HPDE6-E6E7 (cell line): Measurements from ENCODE around the gene ZWILCH.
"Not testable (repeated sequence)": the region's sequence is repeated elsewhere in the genome, so short reads cannot be mapped to it uniquely, and the experiment has no call there.

ENCODE experiments used
- DNase-seq: peaks from one replicate; pipeline ENCODE4 v3.0.0; 2011; ENCODE audit warnings: missing footprints; ENCODE audit errors: extremely low spot score

Gene ZWILCH

DNA sequence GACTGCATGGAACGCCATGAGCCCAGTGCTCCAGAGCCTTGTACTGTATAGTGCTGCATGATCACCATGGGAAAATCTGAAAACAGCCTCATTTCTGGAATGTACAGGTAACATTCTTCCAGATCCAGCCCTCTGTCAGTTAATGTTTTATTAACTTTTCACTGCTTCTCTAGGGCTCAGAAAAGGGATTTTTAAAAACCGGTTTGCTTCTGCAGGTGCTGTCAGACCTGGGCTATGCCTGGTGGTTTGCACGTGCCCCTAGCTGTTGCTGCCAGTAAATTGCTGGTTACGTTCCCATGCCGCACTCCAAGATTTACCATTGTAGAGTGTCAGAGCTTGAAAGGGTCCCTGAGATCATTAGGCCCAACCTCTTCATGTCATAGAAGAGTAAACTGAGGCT is 16.6 kb upstream of the ZWILCH start:
- no peak for DNase-seq

DNA sequence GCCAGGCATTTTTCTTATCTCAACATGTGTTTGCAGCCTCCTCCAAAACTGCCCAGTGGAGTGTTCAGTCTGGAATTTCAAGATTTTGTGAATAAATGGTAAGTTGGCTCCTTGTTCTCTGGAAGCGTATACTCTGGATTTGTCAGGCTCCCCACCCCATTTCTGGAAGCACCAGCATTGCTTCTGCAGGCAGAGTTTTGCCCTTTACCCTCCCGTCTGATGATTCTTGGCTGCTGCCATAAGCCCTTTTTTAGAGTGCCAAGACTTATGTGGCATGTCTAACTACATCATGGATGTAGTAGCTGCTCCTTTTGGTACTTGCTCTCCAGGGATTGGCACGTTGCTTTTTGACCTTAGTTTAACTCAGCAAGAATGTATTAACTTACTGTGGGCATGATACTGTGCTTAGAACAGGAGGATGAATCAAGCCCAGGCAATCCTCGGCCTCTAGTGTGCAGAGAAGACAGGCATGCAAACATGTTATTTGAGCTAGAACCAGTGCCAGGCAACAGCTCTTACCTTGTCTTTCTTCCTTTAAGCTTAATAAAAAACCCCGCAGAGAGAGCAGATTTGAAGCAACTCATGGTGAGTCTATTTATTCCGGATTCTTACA is 15.8 kb upstream of the ZWILCH start:
- DNase-seq = no peak

- DNase-seq = no peak
Measured at GRCh38 chr15:66491846-66492245, 13.3 kb upstream of the ZWILCH start.

- DNase-seq = no peak
Measured at GRCh38 chr15:66494262-66494661, 10.9 kb upstream of the ZWILCH start.

- DNase-seq = no peak
Measured at GRCh38 chr15:66496951-66497501, 8.1 kb upstream of the ZWILCH start.

DNA sequence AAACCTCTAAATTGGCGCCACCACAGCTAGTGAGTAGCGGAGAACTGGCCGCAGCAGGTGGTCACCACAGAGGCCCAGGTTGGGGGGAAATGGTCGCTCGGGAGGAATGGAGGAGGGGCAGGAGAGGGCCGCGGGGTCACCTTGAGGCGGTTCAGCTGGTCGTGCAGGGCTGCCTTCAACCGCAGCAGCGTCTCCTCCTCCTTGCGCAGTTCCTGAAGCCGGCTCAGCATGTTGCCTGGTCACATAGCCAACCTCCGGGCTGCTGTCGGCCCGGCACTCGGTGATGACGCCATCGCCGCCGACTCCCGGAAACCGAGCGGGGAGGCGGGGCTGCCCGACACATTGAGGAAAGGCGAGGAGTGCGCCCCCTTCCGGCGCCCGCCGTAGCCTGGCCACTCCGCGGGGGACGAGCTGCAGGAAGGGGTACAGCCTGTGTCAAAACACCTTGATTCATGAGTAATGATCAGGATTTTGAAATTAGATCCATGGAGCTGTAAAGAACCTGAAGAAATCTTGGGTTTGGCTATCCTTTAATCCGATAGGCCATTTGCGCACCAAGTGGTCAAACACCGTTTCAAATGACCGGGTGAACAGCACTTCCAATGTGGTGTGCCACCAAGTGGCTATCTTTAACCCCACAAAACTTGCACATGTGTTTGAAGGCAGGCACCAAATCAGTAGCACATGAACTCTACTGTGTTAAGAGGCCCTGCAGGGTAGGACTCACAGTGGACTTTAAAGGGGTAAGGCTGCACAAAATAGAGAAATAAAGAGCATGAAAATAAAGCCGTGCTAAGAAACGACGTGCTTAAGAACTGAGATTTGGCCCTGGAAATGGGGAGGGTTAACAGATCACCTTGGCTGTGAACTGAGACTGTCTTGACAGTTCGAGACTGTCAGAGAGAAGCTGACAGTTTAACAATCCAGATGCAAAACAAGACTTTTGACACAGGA is 7.3 kb upstream of the ZWILCH start, which contains the start of gene SNAPC5:
Gene SNAPC5 (minus strand): TSS at position 261 of the 954 bp plus-strand sequence. CDS start 31 bp downstream, at position 230.
- DNase-seq = peak; percentile 86

DNA sequence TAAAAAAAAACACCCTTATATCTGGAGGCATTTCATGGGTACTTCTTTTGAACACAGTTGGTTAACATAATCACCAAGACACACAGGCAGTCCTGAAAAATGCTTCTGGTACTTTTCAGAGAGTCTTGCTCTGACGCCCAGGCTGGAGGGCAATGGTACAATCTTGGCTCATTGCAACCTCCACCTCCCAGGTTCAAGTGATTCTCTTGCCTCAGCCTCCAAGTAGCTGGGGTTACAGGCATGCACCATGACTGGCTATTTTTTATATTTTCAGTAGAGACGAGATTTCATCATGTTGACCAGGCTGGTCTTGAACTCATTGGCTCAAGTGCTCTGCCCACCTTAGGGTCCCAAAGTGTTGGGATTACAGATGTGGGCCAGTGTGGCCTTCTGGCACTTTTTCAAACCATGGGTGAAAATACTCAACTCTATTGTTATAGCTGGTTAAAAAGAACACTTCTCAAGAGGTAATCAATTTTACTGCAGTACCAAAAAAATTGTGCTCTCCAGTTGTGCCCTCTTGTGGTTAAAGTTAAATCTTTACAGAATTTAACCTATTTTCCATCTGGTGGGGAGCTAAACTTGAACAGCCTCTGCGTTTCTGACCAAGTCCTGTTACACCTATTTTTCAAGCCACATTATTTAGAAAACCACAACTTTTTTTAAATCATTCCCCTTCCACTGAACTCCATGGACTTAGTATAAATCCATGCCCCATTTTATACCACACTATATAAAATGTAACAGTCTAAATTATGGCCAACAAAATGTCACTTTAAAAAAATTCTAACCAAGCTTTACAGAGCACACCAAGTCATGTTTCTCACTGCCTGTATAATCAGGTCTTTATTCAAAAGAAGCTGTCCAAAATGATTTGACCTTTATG is 6.4 kb upstream of the ZWILCH start:
- no peak for DNase-seq

DNA sequence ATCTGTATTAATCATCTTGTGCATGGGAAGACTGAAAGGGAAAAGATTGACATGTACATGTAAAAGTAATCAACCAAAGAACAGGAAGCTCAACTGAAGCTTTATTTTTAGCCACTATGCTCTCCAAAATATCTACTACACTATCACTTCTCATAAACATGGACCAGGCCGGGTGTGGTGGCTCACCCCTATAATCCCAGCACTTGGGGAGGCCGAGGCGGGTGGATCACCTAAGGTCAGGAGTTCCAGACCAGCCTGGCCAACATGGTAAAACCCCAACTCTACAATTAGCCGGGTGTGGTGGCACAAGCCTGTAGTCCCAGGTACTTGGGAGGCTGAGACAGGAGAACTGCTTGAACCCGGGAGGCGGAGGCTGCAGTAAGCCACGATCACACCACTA is 4.8 kb upstream of the ZWILCH start:
- DNase-seq = not testable (repeated sequence)

DNA sequence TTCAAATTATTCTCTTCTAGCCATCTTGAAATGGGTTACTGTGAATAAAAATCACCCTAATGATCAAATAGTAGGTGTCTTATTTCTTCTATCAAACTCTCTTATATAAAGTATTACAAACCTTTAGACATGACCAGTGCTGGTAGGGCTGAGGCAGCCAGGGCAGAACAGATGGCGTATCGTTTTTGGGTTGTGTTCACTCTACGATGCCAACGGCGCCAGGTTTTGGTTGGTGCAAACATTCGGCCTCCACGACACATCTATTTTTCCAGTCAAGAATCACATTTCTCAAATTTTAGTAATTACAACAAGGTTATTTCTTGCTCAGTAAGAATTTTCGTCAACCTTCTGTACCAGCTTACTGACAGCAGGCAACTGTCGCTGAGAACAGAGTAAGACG is 2.6 kb upstream of the ZWILCH start:
- DNase-seq = no peak

DNA sequence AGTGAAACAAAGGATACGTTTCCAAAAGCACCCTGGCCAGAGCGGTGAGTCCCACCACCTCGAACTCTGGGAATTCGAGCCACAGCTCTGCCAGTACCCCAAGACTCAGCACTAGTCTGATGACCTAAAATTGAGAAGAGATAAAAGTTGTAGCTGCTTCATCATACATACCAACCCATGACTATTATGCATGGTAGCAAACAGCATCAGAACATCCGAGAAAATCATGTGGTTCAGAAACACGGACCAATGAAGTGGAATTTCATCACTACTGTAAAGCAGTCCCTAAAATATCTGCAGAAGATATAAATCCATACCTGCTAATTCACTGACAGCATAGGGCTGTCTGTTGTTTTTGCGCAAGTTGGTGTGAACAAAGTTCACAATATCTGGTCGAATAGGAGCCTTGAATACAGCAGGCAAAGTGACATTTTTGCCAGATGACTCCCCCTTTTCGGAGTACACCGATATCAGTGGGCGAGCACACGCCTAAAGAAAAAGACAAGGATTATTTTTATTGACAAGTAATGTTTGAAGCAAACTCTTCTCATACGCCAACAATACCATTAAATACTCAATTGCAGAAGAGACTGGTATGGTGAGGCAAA is 2.0 kb upstream of the ZWILCH start:
- not testable (repeated sequence) for DNase-seq

DNA sequence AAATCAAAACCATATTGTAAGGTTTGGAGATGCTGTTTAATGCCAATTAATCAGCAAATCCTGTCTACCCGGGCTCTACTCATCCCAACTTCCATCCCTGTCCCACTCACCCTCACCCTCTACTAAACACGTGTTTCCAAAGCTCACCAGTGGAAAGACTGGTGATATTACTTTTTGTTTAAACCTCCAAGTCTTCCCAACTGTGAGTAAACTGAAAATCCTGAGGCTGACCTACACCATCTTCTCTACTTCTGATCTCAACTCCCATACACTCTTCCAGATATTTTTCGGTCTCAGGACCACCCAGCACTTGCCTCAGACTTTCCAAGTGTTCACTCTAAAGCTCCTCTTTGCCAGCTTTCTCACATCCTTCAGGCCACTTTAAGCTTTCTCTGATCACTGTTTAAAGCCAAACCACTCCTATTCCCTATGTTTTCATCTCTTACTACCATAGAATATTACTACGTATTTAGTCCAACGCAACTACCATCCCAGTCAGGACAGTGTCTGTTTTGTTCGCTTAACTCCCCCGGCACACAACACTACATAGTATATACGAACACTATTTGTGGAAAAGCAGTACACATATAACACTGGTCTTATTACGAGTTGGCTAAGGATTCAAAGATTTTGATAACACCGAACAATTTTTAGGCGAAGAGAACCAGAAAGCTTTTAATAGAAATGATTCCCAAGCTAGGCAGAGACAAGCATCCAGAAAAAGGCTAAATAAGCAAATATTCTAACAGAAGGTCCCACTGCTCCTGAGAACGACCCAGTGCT is 1.2 kb upstream of the ZWILCH start:
- no peak for DNase-seq

DNA sequence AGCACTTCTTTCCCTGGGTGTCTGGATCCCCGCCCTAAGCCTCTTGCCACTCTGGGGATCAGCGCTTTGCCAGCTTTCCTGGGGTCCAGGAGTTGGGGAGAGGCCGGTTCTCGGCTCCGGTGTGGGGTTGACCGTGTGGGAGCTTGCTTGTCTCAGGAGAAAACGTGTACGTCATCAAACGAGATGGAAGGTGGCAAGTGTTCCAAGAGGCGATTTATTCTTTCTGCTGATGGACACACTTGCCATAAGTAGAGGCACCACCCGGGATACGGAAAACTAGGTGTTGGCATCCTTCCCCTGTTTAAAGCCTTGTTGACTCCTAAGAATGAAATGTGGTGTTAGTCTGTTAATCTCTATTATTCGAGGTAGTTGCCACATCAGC is 295 bp downstream of the ZWILCH start:
- peak; percentile 21 for DNase-seq

- DNase-seq = no peak
Measured at GRCh38 chr15:66505818-66506217, 692 bp downstream of the ZWILCH start.

GRCh38 chr15:66508293-66508883 is 3.3 kb downstream of the ZWILCH start:
- DNase-seq = no peak

GRCh38 chr15:66514586-66514985 is 9.5 kb downstream of the ZWILCH start:
- no peak for DNase-seq

DNA sequence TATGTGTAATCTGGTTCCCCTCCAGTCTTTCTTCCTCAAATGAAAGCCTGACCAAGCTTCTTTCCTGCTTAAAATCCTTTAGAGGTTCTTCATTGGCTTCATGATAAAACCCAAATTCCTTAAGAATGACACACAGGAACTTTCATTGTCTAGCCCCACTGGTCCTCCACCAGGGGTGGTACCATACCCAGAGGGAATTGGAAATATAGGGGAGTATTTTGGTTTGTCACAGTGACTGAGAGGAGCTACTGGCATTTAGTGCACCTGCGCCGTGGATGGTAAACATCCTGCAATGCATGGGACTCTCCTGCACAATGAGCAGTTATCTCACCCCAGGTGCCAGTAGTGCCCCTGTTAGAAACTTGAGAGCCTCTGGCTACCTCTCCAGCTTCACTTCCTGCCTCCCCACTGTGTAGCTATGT is 10.8 kb downstream of the ZWILCH start:
- no peak for DNase-seq

DNA sequence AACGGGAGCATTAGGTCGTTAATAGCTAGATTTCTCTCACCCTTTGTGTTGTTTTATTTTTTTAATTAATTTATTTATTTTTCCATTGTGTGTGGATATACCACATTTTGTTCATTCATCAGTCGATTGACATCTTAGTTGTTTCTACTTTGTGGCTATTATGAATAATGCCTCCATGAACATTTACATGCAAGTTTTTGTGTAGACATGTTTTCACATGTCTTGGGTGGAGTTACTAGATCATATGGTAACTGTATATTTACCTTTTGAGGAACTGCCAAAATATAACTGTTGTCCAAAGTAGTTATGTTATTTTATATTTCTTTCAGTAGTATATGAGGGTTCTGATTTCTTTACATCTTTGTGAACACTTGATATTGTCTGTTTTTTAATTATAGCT is 18.8 kb downstream of the ZWILCH start:
- no peak for DNase-seq

- DNase-seq = no peak
Measured at GRCh38 chr15:66524838-66525237, 19.7 kb downstream of the ZWILCH start.

- no peak for DNase-seq
Measured at GRCh38 chr15:66535056-66535455, 29.9 kb downstream of the ZWILCH start.

DNA sequence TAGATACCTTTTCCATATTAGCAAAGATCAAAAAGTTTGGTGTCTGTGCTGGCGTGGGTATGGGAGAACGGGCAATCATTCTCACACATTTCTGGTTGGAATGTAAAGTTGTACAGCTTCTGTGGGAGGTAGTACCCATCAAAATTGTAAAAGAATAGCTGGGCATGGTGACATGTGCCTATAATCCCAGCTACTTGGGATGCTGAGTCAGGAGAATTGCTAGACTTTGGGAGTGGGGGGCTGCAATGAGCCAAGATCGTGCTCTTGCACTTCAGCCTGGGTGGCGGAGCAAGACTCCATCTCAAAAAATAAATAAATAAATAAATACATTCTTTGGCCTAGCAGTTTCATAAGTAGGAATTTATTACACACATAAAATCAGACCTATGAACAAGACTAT is 37.8 kb downstream of the ZWILCH start:
- DNase-seq = no peak
